H9 (cell line): ENCODE measurements around the gene PDE4B. TPM values are rescaled to one million over a fixed set of nuclear protein-coding genes. Genes with fewer than 3 reads are reported as not detected.

Source experiments
- DNase-seq: peaks from one replicate; pipeline ENCODE4 v3.0.0-alpha.2; 2017
- H2AFZ ChIP-seq: one replicate; pipeline ENCODE4 v1.6.1; 2013; ENCODE audit warnings: mild to moderate bottlenecking, low read length, control low read depth, moderate library complexity
- H2AK5ac ChIP-seq: 2 replicates; pipeline ENCODE4 v1.6.1; 2013; ENCODE audit warnings: low read length, control low read depth, mixed read lengths; ENCODE audit not compliant: insufficient read length
- H2BK120ac ChIP-seq: one replicate; pipeline ENCODE4 v1.6.1; 2013; ENCODE audit warnings: low read depth, mild to moderate bottlenecking, low read length, control low read depth, inconsistent platforms; ENCODE audit not compliant: poor library complexity, severe bottlenecking
- H2BK12ac ChIP-seq: 2 replicates; pipeline ENCODE4 v1.6.1; 2013; ENCODE audit warnings: low read length, control low read depth, mixed read lengths, low read depth; ENCODE audit not compliant: insufficient read length
- H2BK15ac ChIP-seq: 2 replicates; pipeline ENCODE4 v1.6.1; 2013; ENCODE audit warnings: low read depth, low read length, control low read depth
- H2BK20ac ChIP-seq: one replicate; pipeline ENCODE4 v1.6.1; 2013; ENCODE audit warnings: low read depth, mild to moderate bottlenecking, low read length, control low read depth, inconsistent platforms; ENCODE audit not compliant: poor library complexity, severe bottlenecking
- H2BK5ac ChIP-seq: 2 replicates; pipeline ENCODE4 v1.6.1; 2013; ENCODE audit warnings: low read length, control low read depth, mixed read lengths; ENCODE audit not compliant: insufficient read length
- H3K14ac ChIP-seq: 2 replicates; pipeline ENCODE4 v1.6.1; 2013; ENCODE audit warnings: low read length, control low read depth; ENCODE audit not compliant: insufficient read depth
- H3K18ac ChIP-seq: 2 replicates; pipeline ENCODE4 v1.6.1; 2013; ENCODE audit warnings: low read depth, mild to moderate bottlenecking, mixed read lengths, low read length, control low read depth; ENCODE audit not compliant: insufficient read length
- H3K23ac ChIP-seq: 2 replicates; pipeline ENCODE4 v1.6.1; 2013; ENCODE audit warnings: low read length, control low read depth, mixed read lengths, low read depth; ENCODE audit not compliant: insufficient read length
- H3K23me2 ChIP-seq: 2 replicates; pipeline ENCODE4 v1.6.1; 2013; ENCODE audit warnings: low read depth, mild to moderate bottlenecking, mixed read lengths, low read length, control low read depth; ENCODE audit not compliant: insufficient read length, poor library complexity, severe bottlenecking
- H3K27ac ChIP-seq: 2 replicates; pipeline ENCODE4 v1.5.1; 2013; ENCODE audit warnings: low read length, control low read depth, mixed read lengths, low read depth; ENCODE audit not compliant: insufficient read length
- H3K27me3 ChIP-seq: 2 replicates; pipeline ENCODE4 v1.6.1; 2013; ENCODE audit warnings: low read length, control low read depth, inconsistent platforms; ENCODE audit not compliant: insufficient read depth
- H3K4ac ChIP-seq: 2 replicates; pipeline ENCODE4 v1.6.1; 2013; ENCODE audit warnings: low read depth, mild to moderate bottlenecking, control low read depth, inconsistent platforms, low read length, moderate library complexity
- H3K4me1 ChIP-seq: 2 replicates; pipeline ENCODE4 v1.6.1; 2013; ENCODE audit warnings: low read length, control low read depth, inconsistent platforms; ENCODE audit not compliant: insufficient read depth
- H3K4me2 ChIP-seq: 2 replicates; pipeline ENCODE4 v1.6.1; 2013; ENCODE audit warnings: low read length, control low read depth, mixed read lengths; ENCODE audit not compliant: insufficient read length, insufficient read depth
- H3K56ac ChIP-seq: 2 replicates; pipeline ENCODE4 v1.6.1; 2013; ENCODE audit warnings: low read depth, mild to moderate bottlenecking, mixed read lengths, low read length, control low read depth; ENCODE audit not compliant: insufficient read length
- H3K79me1 ChIP-seq: 2 replicates; pipeline ENCODE4 v1.6.1; 2013; ENCODE audit warnings: low read depth, mild to moderate bottlenecking, moderate library complexity, low read length, control low read depth, inconsistent platforms; ENCODE audit not compliant: insufficient read depth, poor library complexity, severe bottlenecking
- H3K79me2 ChIP-seq: 2 replicates; pipeline ENCODE4 v1.6.1; 2013; ENCODE audit warnings: low read length, control low read depth, inconsistent platforms; ENCODE audit not compliant: insufficient read depth
- H3K9ac ChIP-seq: 2 replicates; pipeline ENCODE4 v1.6.1; 2013; ENCODE audit warnings: low read length, control low read depth, mixed read lengths; ENCODE audit not compliant: insufficient read length; ENCODE audit errors: extremely low read depth
- H3K9me3 ChIP-seq: one replicate; pipeline ENCODE4 v1.6.1; 2013; ENCODE audit warnings: low read depth, low read length, inconsistent platforms; ENCODE audit not compliant: control insufficient read depth
- H3T11ph ChIP-seq: one replicate; pipeline ENCODE4 v1.6.1; 2013; ENCODE audit warnings: mild to moderate bottlenecking, low read length, control low read depth, inconsistent platforms
- H4K20me1 ChIP-seq: one replicate; pipeline ENCODE4 v1.6.1; 2013; ENCODE audit not compliant: control insufficient read depth, insufficient read length, insufficient read depth
- H4K5ac ChIP-seq: 2 replicates; pipeline ENCODE4 v1.6.1; 2013; ENCODE audit warnings: low read depth, mild to moderate bottlenecking, mixed read lengths, low read length, control low read depth; ENCODE audit not compliant: insufficient read length
- H4K8ac ChIP-seq: replicated peaks from 2 replicates; pipeline ENCODE4 v1.6.1; 2013; ENCODE audit warnings: low read length, control low read depth, mixed read lengths, low read depth; ENCODE audit not compliant: insufficient read length
- H4K91ac ChIP-seq: 2 replicates; pipeline ENCODE4 v1.6.1; 2013; ENCODE audit warnings: low read depth, mild to moderate bottlenecking, moderate library complexity, mixed read lengths, low read length, control low read depth; ENCODE audit not compliant: insufficient read length
- H3K27ac Mint-ChIP-seq, 3 experiments: 2 replicates in 2 of 3; 3 replicates in 1 of 3; pipeline ENCODE4 v1.8.0; 2020 to 2021; ENCODE audit warnings: mixed read lengths in 3 of 3, mild to moderate bottlenecking in 1 of 3, moderate library complexity in 1 of 3
- H3K27me3 Mint-ChIP-seq: 2 replicates; pipeline ENCODE4 v1.8.0; 2021; ENCODE audit warnings: low read depth, mild to moderate bottlenecking, moderate library complexity, mixed read lengths
- H3K36me3 Mint-ChIP-seq, 3 experiments: 2 replicates in 2 of 3; 3 replicates in 1 of 3; pipeline ENCODE4 v1.8.0; 2020 to 2021; ENCODE audit warnings: low read depth in 3 of 3, mixed read lengths in 3 of 3; ENCODE audit not compliant: insufficient read depth in 1 of 3
- H3K4me1 Mint-ChIP-seq, 2 experiments: 2 replicates each; pipeline ENCODE4 v1.8.0; 2020; ENCODE audit warnings: mixed read lengths in 2 of 2
- H3K4me3 Mint-ChIP-seq, 2 experiments: 2 replicates in 1 of 2; 3 replicates in 1 of 2; pipeline ENCODE4 v1.8.0; 2020 to 2021; ENCODE audit warnings: mild to moderate bottlenecking in 2 of 2, mixed read lengths in 2 of 2, moderate library complexity in 1 of 2
- H3K9me3 Mint-ChIP-seq, 2 experiments: 2 replicates in 1 of 2; 3 replicates in 1 of 2; pipeline ENCODE4 v1.8.0; 2020; ENCODE audit warnings: mild to moderate bottlenecking in 2 of 2, mixed read lengths in 2 of 2, moderate library complexity in 1 of 2
- CTCF ChIP-seq: fragments of 200-600 bp; sonication (generic); conservative IDR thresholded peaks from 3 replicates; pipeline ENCODE4 v1.8.0; 2021; ENCODE audit warnings: antibody characterized with exemption, mild to moderate bottlenecking
- WGBS: extraction: QIAGEN DNeasy Blood & Tissue Kit; methylation state at CpG from one replicate; pipeline ENCODE4 v1.1.7; 2013; ENCODE audit warnings: missing lambda C conversion rate, low lambda C conversion rate, mixed read lengths; ENCODE audit not compliant: insufficient read length; ENCODE audit errors: extremely low coverage; 5-methylcytosine and 5-hydroxymethylcytosine counted together
- total RNA-seq: library from RNA; stranded (reverse); gene quantifications from 2 replicates; pipeline ENCODE4 v1.2.1, GENCODE V29; 2021

PDE4B gene
- total RNA-seq, 1 experiment from 2014 or later = 19.8 TPM

GRCh38 chr1:66300280-66300971, 507.7 kb downstream of the PDE4B start:
- H3K27ac Mint-ChIP-seq = no peak overlapping the region
- Histone ChIP-seq H3T11ph (no peak overlapping the region), H3K9ac (no peak overlapping the region), H2BK12ac (no peak overlapping the region), H3K23ac (no peak overlapping the region), H2AFZ (no peak overlapping the region), H4K20me1 (no peaks in the 10 kb centered on the region), H4K91ac (no peak overlapping the region), H3K27ac (no peak overlapping the region), H3K79me1 (no peaks in the 10 kb centered on the region), H2BK15ac (no peak overlapping the region), H3K14ac (no peak overlapping the region), H3K23me2 (no peaks in the 10 kb centered on the region), H3K18ac (no peak overlapping the region), H3K4me2 (no peak overlapping the region), H4K8ac (no peak overlapping the region), H3K27me3 (no peaks in the 10 kb centered on the region), H2AK5ac (no peak overlapping the region), H3K4ac (no peak overlapping the region), H3K79me2 (no peaks in the 10 kb centered on the region), H2BK5ac (no peak overlapping the region), H3K9me3 (no peaks in the 10 kb centered on the region), H4K5ac (no peak overlapping the region), H2BK120ac (no peak overlapping the region), H3K56ac (no peak overlapping the region), H3K4me1 (no peaks in the 10 kb centered on the region), H2BK20ac (no peak overlapping the region)
- no peaks in the 10 kb centered on the region for H3K36me3 Mint-ChIP-seq
- no CpG with 5 or more reads among the region's 7 CpGs for WGBS
- H3K27me3 Mint-ChIP-seq = no peaks in the 10 kb centered on the region
- no peaks in the 10 kb centered on the region for H3K4me1 Mint-ChIP-seq
- TF ChIP-seq CTCF = no peak
- H3K4me3 Mint-ChIP-seq = no peak overlapping the region
- no peaks in the 10 kb centered on the region for H3K9me3 Mint-ChIP-seq
- no peak for DNase-seq
